ENCODE measurements around the gene NAALADL2.

The NAALADL2 gene

DNA sequence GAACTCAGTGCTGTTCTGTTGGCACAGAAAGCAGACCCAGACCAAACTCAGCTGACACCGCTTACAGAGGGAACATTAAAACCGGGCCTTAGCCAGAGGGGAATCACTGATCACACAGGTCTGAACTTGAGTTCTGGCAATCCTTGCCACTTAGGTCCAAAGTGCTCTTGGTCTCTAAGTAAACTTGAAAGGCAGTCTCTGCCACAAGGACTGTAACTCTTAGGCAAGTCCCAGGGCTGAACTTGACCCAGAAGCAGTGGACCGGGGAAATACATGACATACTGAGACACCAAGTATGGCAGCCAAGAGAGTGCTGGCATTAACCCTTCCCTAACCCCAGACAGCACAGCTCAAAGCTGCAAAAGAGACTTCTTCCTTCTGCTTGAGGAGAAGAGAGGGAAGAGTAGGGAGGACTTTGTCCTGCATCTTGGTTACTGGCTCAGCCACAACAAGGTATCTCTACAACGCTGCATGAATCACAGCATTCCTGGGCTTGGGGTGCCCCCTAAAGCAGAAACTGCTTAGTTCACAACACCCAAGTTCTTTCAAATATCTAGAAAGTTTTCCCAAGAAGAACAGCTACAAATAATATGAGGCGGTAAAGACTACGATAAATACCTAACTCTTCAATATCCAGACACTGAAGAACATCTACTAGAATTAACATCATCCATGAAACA lies 32.5 kb downstream of the NAALADL2 start:
- DNase-seq: no peak

DNA sequence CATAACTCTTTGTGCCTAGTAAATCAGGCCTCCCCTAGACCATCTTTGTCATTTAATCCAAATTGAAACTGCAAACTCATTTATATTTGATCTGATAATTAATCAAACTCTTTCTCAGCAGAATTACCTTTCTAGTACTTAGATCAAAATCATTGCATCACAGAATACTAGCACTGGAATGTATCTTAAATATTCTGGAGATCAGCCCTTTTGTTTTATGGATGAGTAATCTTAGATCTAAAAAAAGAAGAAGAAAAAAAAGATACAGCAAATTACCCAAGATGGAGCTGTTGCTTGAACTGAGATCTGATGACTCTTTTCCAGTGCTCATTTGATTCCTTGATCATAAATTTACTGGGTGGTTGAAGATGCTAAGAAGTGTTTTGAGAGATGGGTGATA lies 47.9 kb downstream of the NAALADL2 start:
- DNase-seq: no peak

DNA sequence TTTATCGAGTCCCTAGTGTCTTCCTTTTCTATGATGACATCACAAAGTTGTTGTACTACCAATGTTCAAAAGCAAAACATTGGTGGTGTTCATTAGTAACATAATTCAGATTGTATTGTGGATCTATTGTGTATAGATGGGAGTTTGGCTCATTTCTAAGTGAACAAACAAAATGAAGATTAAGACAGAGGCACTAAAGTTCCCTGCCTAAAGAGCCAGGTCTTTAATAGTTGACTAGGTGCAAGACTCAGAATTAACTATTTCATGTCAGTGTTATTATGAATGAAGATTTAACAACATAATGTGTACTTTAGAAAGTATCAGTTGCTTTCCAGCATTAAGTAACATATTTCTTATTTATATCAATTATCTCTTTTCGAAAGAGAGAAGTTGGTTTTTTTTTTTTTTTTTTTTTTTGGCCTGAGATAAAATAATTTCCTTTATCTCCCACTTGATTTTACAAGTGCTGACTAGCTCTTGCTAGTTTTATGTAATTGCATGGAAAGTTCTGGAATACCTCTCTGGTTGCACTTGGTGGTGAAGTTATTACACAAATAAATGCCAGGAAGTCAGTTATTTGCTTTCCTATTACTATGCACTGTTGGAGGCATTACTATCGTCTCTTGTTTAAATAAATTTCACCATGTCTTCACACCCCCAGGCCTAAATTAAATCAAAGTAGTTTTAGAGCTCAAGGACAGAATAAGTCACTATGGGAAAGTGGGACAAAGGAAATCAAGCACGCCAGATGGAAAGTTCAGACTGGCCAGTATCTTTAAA lies 48.7 kb downstream of the NAALADL2 start:
- no peak for DNase-seq

DNA sequence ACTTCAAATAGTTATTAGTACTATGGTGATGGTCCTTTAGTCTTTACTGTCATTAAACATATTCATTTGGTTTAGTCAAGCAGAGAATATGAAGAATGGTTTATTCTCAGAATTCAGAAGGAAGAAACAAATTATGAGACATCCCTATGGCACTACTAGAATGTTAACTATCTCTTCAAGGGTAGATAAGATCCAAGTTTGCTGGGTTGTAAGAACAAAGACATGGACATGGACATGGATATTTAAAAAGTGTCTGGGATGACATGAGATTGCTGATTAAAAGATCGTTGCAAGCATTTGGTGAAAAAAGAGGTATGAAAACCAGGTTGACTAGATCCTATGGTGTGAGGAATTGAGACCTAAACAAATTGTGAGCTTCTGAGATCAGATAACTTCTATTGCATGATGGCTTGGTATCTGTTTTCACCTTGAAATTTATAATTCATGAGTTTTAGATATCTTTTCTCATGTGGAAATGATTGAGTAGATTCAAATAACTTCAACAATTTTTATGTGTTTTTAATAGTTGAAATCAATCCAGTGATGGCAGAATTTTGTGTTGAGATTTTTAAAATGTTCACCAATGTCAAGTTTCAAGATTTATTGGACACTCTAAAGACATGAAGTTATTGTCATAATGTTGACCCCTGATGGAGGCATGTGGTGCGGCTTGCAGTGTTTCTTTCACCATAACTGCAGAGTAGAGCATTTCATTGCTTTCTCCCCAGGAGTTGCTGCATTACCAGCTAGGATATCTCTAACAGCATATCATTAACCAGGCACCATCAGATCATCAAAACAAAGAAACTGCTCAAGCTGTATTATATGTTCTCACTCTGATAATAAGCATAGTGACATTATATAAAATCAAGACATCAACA lies 72.6 kb downstream of the NAALADL2 start:
- DNase-seq: no peak

DNA sequence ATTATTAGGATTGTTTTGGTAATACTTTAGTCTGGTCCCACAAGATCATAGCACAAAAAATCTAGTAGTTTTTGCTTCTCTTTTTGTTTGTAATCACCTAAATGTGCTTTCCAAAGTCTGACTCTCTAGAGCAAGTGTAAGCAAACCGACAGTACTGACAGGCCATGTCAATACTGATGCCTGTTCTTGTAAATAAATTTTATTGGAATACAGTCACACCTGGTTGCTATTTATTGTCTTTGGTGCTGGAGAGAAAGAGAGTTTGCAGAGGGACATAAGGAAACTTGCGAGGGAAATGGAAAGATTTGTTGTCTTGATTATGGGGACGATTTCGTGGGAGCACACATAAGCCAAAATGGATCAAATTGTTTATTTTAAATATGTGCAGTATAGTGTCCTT lies 77.5 kb downstream of the NAALADL2 start:
- DNase-seq: no peak

DNA sequence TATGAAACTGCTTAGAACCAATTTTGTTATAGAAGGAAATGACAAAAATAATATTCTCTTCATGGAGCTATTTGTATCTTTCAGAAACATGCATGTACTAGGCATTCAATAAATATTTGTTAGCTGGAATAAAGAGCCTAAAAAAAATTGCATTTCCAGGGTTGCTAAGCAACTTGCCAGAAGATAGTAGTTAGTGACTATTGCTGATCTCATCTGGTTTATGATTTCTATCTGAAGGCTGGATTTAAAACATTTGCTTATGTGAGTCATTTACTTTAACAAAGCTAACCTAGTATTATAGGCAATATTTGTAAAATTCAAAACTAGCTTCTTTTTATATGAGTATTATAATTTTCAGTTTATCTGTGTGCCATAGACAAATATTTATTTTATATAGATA lies 78.3 kb downstream of the NAALADL2 start:
- no peak for DNase-seq

DNA sequence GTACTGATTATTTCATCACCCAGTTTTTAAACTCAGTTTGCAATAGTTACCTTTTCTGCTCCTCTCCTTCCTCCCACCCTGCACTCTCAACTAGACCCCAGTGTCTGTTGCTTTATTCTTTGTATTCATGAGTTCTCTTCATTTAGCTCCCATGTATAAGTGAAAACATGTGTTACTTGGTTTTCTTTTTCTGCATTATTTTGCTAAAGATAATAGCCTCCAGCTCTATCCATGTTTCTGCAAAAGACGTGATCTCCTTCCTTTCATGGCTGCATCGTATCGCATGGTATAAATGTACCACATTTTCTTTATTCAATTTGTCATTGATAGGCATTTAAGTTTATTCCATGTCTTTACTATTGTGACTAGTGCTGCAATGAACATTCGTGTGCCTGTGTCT lies 79.0 kb downstream of the NAALADL2 start:
- no peak for DNase-seq

DNA sequence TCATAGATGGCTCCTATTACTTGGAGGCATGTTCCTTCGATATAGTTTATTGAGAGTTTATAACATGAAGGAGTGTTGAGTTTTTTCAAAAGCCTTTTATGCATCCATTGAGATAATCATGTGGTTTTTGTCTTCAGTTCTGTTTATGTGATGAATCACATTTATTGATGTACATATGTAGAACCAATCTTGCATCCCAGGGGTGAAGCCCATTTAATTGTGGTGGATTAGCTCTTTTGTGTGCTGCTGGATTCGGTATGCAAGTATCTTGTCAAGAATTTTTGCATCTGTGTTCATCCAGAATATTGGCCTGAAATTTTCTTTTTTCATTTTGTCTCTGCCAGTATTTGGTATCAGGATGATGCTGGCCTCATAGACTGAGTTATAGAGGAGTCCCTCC lies 81.0 kb downstream of the NAALADL2 start:
- DNase-seq: no peak

DNA sequence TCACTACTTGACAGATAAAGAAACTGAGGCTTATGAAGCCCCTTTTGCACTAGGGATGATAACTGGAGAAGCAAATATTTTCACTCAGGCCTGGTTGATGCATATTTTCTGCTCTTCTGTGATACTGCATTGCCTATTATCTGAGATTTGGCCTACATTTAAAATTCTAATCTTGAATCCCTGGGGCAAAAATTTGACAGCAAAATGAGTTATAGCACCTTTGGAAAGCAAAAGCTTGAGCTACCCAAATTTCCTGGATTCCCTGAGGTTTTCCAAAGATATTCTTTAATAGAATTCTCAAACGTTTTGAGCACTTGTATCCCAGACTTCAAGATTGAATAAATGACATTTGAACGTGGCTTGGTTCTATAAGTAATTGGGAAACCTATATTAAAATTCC lies 86.1 kb downstream of the NAALADL2 start:
- no peak for DNase-seq

DNA sequence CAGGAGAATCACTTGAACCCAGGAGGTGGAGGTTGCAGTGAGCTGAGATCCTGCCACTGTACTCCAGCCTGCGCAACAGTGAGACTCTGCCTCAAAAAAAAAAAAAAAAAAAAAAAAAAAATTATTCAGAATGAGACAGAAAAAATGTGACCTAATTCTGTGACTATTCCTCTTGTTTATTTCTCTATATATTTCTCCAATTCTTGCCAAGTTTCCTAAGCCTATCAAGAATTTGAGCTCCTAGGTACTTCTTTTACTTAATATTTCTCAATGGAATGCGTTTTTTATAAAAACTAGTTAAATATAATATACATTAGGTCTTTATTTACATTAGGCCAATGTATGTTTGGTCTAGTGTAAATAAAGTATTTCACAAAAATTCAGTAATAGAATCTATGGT lies 86.8 kb downstream of the NAALADL2 start:
- DNase-seq: no peak

DNA sequence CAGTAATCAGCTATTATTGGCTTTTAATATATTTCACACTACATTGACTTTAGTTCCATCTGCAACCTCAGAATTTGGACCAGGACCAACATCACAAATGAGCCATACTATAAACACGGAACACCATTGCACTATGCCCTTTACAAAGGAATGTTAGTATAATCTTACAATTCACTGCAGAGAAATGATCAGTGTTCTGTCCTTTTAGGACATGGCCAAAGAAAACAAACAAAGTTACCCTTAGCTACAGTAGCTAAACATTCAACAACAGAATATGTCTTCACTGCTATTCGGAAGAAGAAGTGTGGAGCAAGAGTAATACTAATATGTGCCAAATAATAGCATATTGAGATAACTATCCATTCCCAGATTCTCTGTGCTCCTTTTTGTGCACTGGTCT lies 90.4 kb downstream of the NAALADL2 start:
- DNase-seq: no peak

DNA sequence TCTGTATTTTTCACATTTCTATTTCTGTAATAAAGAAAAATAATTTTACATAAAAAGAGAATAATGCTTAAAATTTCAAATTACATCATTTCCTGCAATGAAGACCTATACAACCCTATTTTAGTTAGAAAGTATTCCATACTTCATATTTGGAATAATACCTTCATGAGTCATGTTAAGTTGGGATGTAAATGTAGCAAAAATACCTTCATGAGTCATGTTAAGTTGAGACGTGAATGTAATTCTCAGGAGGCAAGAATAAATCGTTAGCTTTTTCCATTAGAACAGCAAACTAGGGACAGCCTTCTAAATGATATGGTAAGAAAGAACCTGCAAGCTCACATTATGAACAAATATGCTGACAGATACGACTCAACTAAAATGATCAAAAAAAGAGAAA lies 91.9 kb downstream of the NAALADL2 start:
- DNase-seq: no peak

DNA sequence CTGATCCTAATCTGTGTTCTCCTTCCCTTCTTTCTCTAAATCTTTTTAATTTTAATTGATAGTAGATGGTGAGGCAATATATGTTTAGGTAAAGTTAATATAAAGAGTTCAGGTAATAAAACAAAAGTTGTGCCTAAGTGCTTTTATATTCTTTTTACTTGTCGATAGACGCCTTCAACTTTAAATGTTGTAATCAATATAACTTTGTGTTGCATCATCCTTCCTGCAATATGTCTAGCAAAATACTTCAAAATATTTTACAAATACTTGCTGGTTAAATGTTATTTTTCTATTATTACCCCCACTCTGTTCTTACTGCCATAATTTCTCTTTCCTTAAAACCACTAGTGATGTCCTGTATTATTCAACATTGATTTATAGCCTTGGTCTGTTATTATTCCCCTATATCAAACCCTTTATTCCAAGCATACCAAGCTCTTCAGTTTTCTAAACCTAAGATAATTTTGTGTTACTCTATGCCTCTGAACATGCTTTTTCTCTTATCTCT lies 92.4 kb downstream of the NAALADL2 start:
- no peak for DNase-seq

DNA sequence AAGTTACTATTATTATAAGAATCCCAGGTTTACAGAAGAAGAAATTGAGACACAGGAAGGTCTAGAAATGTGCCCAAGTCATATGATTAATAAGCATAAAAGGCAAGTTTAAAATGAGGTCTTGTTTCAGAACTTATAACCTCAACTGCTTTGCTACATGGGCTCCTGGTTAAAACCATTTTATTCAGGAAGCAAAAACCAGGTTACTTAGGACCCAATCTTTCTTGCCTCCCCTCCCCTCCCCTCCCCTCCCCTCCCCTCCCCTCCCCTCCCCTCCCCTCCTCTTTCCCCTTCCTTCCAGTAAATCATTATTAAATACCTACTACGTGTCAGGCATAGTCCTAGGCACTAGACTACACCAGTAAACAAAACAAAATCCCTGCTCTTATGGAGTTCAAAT lies 93.9 kb downstream of the NAALADL2 start:
- no peak for DNase-seq

DNA sequence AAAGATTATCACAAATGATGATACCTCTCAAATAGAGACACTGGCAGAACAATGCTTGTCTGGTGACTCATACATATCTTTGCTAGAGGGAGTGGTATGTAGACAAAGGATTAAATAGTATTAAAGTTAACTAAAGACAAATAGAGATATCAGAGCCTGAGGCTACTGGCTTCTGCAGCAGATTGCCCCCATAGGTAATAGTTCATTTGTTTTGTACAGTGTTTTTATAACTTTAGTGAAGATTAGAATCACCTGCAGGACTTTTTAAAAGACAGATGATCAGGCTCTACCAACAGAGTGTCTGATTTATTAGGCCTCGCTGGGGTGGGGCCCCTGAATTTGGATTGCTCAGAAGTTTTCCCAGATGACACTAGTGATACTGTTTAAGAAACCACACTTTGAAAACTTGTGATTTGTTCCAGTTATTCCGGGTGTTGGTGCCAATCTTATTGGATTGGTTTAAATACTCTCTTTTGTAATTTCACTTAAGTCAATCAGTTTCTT lies 96.4 kb downstream of the NAALADL2 start:
- DNase-seq: no peak

DNA sequence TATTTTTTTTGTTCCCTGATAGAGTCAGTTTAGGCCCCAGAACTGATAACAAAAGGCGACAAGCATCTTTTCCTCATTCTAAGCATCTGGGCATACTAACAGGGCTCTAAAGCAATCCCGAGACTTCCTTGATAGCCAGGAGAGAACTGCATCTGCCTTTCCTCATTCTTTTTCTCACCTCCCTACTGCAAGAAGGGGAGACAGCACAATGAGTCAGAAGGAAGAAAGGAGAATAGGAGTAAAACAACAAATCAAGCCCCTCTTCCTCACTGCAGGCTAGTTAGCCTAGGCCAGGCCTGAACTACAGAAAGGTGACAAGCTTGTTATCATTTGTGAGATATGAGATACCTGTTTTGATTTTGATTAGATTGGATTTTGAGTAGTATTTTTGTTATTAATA lies 97.9 kb downstream of the NAALADL2 start:
- DNase-seq: no peak

DNA sequence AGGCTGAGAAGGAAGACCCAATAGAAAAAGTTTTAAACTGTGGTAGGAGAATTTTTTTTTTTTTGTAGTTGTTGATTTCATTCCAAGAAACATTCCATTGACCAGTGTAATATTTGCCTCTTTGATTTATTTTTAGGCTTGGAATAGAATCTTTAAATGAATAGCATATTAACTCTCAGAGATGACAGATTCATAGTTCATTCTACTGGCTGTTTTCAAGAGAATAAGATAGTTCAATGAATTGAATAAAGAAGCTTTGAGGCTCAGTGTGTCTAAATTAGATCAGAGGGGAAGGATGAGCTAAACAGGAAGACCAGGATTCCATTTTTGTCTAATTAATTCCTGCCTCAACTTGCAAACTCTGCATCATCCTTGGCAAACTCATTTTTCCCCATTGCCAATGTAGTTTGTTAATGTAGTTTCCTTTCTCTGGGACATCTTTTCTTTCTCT lies 98.4 kb downstream of the NAALADL2 start:
- DNase-seq: no peak

DNA sequence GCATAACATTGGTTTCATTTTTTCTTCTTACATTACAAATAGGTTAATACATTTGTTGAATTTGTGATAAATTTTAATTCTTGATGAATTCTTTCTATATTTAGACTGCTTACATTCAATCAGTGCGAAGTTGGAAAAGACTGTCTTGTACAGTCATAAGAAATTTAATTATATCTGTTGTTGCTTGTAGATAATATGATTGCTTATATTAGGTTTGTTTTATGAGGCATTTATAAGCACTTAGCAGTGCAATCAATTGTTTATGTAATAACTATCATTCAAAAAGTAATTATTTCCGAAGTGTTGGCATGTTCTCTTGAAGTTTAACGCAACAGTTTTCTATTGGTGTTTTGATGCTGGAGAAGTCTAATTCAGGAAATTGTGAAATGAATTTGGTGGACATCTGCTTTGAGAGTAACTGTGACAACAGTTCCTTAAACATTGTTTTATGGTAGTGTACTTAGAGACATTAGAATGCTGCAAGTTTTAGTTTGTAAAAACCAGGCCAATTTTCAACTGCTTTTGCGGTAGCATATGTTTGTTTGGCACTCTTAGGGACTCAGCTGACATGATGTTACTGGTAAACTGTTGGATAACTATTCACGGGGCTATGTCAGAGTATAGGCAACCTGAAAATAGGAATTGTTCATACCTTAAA lies 99.7 kb downstream of the NAALADL2 start:
- no peak for DNase-seq

DNA sequence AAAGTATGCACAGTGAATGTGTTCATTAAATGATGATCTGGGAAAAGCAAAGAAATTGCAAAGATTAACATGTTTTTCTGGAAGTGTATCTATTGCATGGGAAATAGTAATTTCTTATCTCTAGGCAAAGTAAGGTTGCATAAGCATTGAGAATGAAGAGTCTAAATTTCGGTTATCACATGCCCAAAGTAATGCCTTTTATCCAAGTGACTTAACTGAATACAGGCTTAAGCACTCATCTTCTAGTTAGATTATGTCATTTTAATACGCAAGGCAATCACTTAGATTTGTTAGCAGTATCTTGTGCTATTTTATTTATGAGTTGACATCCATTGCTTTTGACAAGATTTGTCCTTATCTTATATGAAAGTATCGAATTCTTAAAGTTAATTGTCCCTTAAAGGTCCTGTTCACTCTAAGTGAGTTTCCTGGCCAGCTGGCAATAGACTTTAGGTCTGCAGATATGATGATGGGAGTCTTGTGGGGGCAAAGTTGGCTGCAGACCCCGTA lies 100.5 kb downstream of the NAALADL2 start:
- DNase-seq: no peak

DNA sequence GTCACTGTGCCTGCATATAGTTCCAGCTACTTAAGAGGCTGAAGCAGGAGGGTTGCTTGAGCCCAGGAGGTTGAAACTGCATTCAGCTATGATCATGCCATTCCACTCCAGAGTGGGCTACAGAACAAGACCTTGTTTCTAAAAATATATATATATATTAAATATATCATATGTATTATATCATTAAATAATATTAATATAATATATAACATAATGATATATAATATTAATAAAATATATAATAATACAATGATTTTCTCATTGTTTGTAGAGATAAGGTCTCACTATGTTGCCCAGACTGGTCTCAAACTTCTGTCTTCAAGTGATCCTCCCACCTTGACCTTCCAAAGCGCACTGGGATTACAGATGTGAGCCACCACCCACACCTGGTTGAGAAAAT lies 101.8 kb downstream of the NAALADL2 start:
- DNase-seq: no peak

DNA sequence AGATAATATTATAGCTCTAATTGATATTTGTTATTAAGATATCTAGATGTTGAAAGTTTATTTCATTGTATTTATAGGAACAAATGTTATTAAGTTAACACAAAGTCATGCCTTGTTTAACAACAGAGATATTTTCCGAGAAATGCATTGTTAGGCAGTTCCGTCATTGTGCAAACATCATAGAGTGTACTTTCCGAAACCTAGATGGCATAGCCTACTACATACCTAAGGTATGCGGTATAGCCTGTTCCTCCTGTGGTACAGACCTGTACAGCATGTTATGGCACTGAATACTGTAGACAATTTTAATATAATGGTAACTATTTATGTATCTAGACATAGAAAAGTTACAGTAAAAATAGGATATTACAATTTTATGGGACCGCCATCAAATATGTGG lies 114.3 kb downstream of the NAALADL2 start:
- no peak for DNase-seq

DNA sequence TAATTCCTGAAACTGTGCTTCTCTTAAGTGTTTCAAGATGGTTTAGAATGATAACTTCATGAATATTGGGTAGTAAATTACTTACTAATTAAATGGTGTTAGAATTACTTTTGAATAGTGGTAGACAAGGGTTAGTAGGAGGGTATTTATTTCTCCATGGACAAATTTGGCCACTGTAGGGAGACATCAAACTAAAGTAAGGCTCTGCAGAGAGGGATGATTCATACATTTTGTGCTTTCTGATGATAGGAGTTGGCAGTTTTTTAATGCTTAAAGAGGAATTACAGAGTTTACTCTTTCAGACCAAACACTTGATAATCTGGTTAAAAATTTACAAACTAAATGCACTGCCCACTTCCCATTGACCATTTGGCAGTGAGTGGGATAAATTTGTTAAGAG lies 127.6 kb downstream of the NAALADL2 start:
- DNase-seq: no peak
